Activated naive CD4-positive, alpha-beta T cell treated with anti-CD3 and anti-CD28 coated beads, Interleukin-2, amount 50 U/mL, for 72 hours (primary cell): ENCODE data around the gene NFYA. TPM values are rescaled to one million over a fixed set of nuclear protein-coding genes. Genes with fewer than 3 reads are reported as not detected.
A peak's percentile ranks its signal among the peaks of the same experiment; 100 is the strongest.

Experiments used
- ATAC-seq, 2 donors: fragments of 150-1000 bp; cut with Tn5 transposase; 2 replicates each; pipeline ENCODE4 v1.10.0; 2021; ENCODE audit warnings: mild to moderate bottlenecking in 2 of 2, moderate library complexity in 2 of 2
- DNase-seq, 2 donors: peaks; one replicate each; pipeline ENCODE4 v3.0.0; 2021 to 2022; ENCODE audit warnings: low spot score in 2 of 2
- H3K27ac Mint-ChIP-seq, 2 donors: one replicate each; pipeline ENCODE4 v1.8.0; 2022; ENCODE audit warnings: mild to moderate bottlenecking in 2 of 2, mixed read lengths in 2 of 2
- H3K36me3 Mint-ChIP-seq, 2 donors: one replicate each; pipeline ENCODE4 v1.8.0; 2022; ENCODE audit warnings: mixed read lengths in 2 of 2
- H3K9me3 Mint-ChIP-seq, 2 donors: one replicate each; pipeline ENCODE4 v1.8.0; 2022; ENCODE audit warnings: mixed read lengths in 2 of 2
- total RNA-seq, 2 donors: library from RNA; stranded (reverse); gene quantifications; one replicate each; pipeline ENCODE4 v1.2.3, GENCODE V29; 2022

The NFYA gene
- total RNA-seq, 2 donors from 2014 or later, result 27.3 to 31.7 TPM

DNA sequence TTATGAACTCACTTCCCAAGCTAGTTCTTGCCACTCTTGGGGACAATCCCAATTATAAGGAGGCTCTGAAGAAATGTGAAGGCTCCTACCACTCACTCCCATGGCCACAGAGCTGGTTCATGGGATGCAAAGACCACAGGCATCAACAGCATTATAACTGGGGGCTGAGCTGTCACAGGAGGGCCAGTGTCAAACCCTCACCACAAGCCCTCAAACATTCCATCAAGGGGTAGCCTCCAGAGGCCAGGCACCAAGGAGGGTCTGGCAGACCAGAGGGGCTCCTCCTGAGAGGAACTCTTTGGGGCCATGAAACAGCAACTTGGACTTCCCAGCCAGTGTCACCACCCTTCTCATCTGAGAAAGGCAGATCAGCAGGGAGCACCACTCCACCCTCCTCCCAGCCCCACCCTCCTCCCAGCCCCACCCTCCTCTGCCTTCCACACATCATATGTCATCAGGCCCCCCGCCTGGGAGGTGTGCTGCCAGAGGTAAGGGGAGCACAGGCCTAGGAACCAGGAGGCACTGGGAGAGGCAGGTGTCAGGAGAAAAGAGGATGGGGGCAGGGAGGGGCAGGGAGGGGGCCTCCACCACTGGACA is 31.7 kb upstream of the NFYA start:
- H3K27ac Mint-ChIP-seq, result peak overlapping the region in 1 of 2 donors; percentile 10
- ATAC-seq (peak in 1 of 2 donors; percentile 11), DNase-seq (no peak)
- H3K36me3 Mint-ChIP-seq, result no peaks in the 10 kb centered on the region
- H3K9me3 Mint-ChIP-seq, result no peaks in the 10 kb centered on the region

GRCh38 chr6:41042226-41043055 is 30.3 kb upstream of the NFYA start, which contains the start of gene TSPO2:
TSS of gene TSPO2 (plus strand) at chr6:41042467. CDS start at chr6:41042986, 519 bp downstream.
- no peaks in the 10 kb centered on the region for H3K36me3 Mint-ChIP-seq
- ATAC-seq, result no peak
- H3K9me3 Mint-ChIP-seq, result no peaks in the 10 kb centered on the region
- DNase-seq, result no peak
- H3K27ac Mint-ChIP-seq, result peak within 1 kb of the TSS in 1 of 2 donors; percentile 14

- no peaks in the 10 kb centered on the region for H3K9me3 Mint-ChIP-seq
- ATAC-seq, result no peak
- no peak overlapping the region for H3K27ac Mint-ChIP-seq
Measured at GRCh38 chr6:41043151-41043550, 29.6 kb upstream of the NFYA start.

GRCh38 chr6:41045664-41046063 is 27.1 kb upstream of the NFYA start:
- H3K36me3 Mint-ChIP-seq, result no peaks in the 10 kb centered on the region
- no peak for ATAC-seq
- no peaks in the 10 kb centered on the region for H3K9me3 Mint-ChIP-seq

More at GRCh38 chr6:41043151-41043550, 29.6 kb upstream of the NFYA start:
- DNase-seq, result no peak
- H3K36me3 Mint-ChIP-seq, result no peaks in the 10 kb centered on the region

GRCh38 chr6:41046084-41046483 is 26.7 kb upstream of the NFYA start:
- DNase-seq (no peak), ATAC-seq (no peak)
- no peaks in the 10 kb centered on the region for H3K36me3 Mint-ChIP-seq
- H3K9me3 Mint-ChIP-seq, result no peaks in the 10 kb centered on the region
- no peak overlapping the region for H3K27ac Mint-ChIP-seq

More at GRCh38 chr6:41045664-41046063, 27.1 kb upstream of the NFYA start:
- H3K27ac Mint-ChIP-seq, result no peak overlapping the region
- no peak for DNase-seq

GRCh38 chr6:41047306-41047705 is 25.5 kb upstream of the NFYA start:
- Mint-ChIP-seq H3K27ac (no peak overlapping the region), H3K9me3 (no peaks in the 10 kb centered on the region), H3K36me3 (peaks cover 6 to 7% of the 10 kb centered on the region in 2 donors)
- no peak for DNase-seq
- no peak for ATAC-seq

- ATAC-seq, result no peak
- Mint-ChIP-seq H3K36me3 (peaks cover 6 to 7% of the 10 kb centered on the region in 2 donors), H3K9me3 (no peaks in the 10 kb centered on the region), H3K27ac (peak overlapping the region; percentile 59 to 63)
- no peak for DNase-seq
Measured at GRCh38 chr6:41047745-41048732, 24.7 kb upstream of the NFYA start.

DNA sequence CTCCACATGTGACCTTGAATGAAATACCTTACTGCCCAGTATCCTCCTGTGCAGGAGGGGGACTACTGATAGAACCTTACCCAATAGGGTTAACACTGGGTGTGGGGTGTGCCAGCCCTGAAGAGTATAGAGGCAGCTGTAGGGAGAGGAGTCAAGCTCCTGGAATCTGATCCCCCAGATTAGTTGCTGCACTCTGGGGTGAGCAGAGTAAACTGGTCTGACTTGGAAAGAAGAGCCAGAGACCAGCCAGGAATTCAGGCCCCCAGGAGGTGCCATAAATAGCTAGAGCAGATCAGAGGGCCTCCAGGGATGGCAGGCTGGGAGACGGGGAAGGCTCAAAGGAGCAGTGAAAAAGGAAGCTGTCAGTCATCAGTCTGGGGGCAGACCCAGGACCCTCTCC is 23.3 kb upstream of the NFYA start:
- H3K36me3 Mint-ChIP-seq, result peaks cover 6 to 7% of the 10 kb centered on the region in 2 donors
- DNase-seq (no peak), ATAC-seq (no peak)
- H3K27ac Mint-ChIP-seq, result peak overlapping the region in 1 of 2 donors; percentile 59
- no peaks in the 10 kb centered on the region for H3K9me3 Mint-ChIP-seq

DNA sequence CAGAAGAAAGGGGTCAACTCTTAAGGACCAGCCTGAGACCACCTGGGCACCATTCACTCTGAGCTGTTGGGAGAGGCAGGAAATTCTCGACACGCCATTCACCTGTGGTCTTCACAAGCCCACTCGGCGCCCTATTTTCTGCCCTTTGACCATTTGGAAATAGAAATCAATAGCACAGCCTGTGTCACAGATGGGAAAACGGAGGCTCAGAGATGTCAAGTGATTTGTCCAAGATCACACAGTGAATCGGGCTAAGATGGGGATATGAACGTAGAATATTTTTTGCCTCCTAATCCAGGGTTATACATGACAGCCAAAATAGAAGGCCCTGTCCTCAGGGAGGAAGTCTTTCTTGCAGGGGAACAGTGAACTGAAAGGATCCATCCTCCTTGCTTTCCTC is 22.8 kb upstream of the NFYA start:
- no peak overlapping the region for H3K27ac Mint-ChIP-seq
- H3K36me3 Mint-ChIP-seq, result peaks cover 6 to 7% of the 10 kb centered on the region in 2 donors
- no peak for DNase-seq
- no peak for ATAC-seq
- no peaks in the 10 kb centered on the region for H3K9me3 Mint-ChIP-seq

GRCh38 chr6:41050536-41050935 is 22.2 kb upstream of the NFYA start:
- Mint-ChIP-seq H3K9me3 (no peaks in the 10 kb centered on the region), H3K27ac (no peak overlapping the region), H3K36me3 (peaks cover 6 to 8% of the 10 kb centered on the region in 2 donors)
- no peak for DNase-seq
- no peak for ATAC-seq

GRCh38 chr6:41051873-41052272 is 20.9 kb upstream of the NFYA start:
- DNase-seq (no peak), ATAC-seq (no peak)
- H3K36me3 Mint-ChIP-seq, result peaks cover 6 to 11% of the 10 kb centered on the region in 2 donors
- no peaks in the 10 kb centered on the region for H3K9me3 Mint-ChIP-seq
- H3K27ac Mint-ChIP-seq, result peak overlapping the region; percentile 5 to 69

GRCh38 chr6:41053041-41053440 is 19.7 kb upstream of the NFYA start, which contains the start of gene APOBEC2:
TSS of gene APOBEC2 (plus strand) at chr6:41053202. CDS start at chr6:41053348, 146 bp downstream.
- ATAC-seq (no peak), DNase-seq (no peak)
- peaks cover 6 to 11% of the 10 kb centered on the region in 2 donors for H3K36me3 Mint-ChIP-seq
- H3K9me3 Mint-ChIP-seq, result no peaks in the 10 kb centered on the region
- H3K27ac Mint-ChIP-seq, result peak within 1 kb of the TSS; percentile 69 to 78

DNA sequence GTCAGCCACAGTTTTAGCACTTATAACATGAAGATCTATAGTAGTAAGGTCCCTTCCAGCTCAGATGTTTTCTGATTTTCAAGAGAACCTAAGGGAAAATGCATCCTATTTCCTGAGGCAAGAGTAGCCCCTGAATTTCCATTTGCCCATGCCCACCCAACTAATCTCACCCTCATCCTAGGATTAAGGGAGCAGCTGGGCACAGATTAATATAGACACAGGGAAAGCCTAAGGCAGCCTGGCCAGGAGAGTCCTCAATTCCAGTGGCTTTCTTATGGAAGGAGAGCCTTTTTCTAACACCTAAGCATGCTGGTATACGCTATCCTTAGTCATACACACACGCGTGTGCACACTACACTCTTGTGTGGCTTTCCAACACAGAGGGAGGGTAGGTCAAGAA is 18.3 kb upstream of the NFYA start:
- DNase-seq (no peak), ATAC-seq (no peak)
- Mint-ChIP-seq H3K36me3 (peaks cover 6 to 11% of the 10 kb centered on the region in 2 donors), H3K27ac (no peak overlapping the region), H3K9me3 (no peaks in the 10 kb centered on the region)

DNA sequence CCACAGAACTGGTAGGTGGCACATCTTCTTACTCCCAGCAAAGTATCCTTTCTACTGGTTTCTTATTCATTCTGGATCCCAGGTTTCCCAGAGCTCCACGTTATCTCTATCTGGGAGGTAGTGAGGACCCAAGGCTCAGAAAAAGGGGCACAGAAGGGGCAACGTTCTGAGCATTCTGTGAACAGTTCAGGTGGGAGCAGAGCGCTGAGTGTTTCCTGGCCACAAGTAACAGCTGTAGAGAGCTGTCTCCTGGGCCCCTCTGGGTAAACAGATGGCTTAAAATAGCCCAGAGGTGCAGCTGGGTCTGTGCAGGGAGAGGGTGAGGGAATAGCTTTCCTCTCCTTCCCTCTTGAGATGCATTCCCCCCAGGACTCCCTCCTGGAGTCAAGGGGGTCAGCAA is 17.6 kb upstream of the NFYA start:
- peak overlapping the region in 1 of 2 donors; percentile 13 for H3K27ac Mint-ChIP-seq
- no peak for ATAC-seq

GRCh38 chr6:41056768-41057490 is 15.8 kb upstream of the NFYA start:
- Mint-ChIP-seq H3K27ac (no peak overlapping the region), H3K36me3 (peaks cover 3 to 8% of the 10 kb centered on the region in 2 donors)

More for the DNA sequence above, 17.6 kb upstream of the NFYA start:
- DNase-seq, result no peak
- Mint-ChIP-seq H3K9me3 (no peaks in the 10 kb centered on the region), H3K36me3 (peaks cover 6 to 11% of the 10 kb centered on the region in 2 donors)

DNA sequence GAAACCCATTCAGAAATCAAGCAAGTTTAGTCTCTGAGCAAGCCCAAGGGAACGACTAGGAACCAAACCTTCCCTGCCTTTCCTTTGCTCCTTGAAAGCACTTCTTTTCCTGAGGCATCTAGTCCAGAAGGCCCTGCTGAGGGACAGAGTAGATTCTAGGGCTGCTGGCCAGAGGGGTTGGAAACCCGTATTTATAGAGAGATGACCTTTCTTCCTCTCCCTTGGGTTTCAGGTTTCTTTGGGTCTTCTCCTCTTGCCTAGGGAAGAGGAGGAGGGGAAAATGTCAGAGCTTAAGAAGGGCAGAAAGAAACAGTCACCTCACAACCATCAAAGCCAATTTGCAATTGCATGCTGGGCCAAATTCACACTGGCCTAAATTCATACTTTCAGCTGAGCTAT is 14.0 kb upstream of the NFYA start:
- DNase-seq, result no peak
- Mint-ChIP-seq H3K9me3 (no peaks in the 10 kb centered on the region), H3K27ac (peak overlapping the region in 1 of 2 donors; percentile 31), H3K36me3 (peaks cover 0 to 8% of the 10 kb centered on the region in 2 donors)
- no peak for ATAC-seq

More at GRCh38 chr6:41056768-41057490, 15.8 kb upstream of the NFYA start:
- H3K9me3 Mint-ChIP-seq, result no peaks in the 10 kb centered on the region
- DNase-seq (no peak), ATAC-seq (no peak)
